GM23338 (cell line): Measurements from ENCODE around the gene SETD1B.

Source experiments
- ETS1 ChIP-seq: IDR thresholded peaks from 2 replicates; pipeline ENCODE4 v1.6.1; 2016; ENCODE audit warnings: antibody characterized with exemption
- EZH2 ChIP-seq: fragments of 200-600 bp; sonication (generic); IDR thresholded peaks from one replicate; pipeline ENCODE4 v1.8.0; 2017; ENCODE audit warnings: antibody characterized with exemption, mild to moderate bottlenecking, low read depth; ENCODE audit not compliant: unreplicated experiment
- EZH2phosphoT487 ChIP-seq: fragments of 200-600 bp; sonication (generic); IDR thresholded peaks from one replicate; pipeline ENCODE4 v1.8.1; 2018; ENCODE audit warnings: antibody characterized with exemption; ENCODE audit not compliant: unreplicated experiment
- JUNB ChIP-seq: IDR thresholded peaks from one replicate; pipeline ENCODE4 v1.6.1; 2016; ENCODE audit warnings: antibody characterized with exemption; ENCODE audit not compliant: unreplicated experiment
- NANOG ChIP-seq: IDR thresholded peaks from 2 replicates; pipeline ENCODE4 v1.6.1; 2016; ENCODE audit warnings: antibody characterized with exemption, borderline replicate concordance
- POLR2AphosphoS5 ChIP-seq: IDR thresholded peaks from 2 replicates; pipeline ENCODE4 v1.6.1; 2016; ENCODE audit warnings: antibody characterized with exemption, low read depth
- TF ChIP-seq, protein P1 (sequence below), 2 experiments: fragments of 200-600 bp in 1 of 2; sonication (generic) in 1 of 2; conservative IDR thresholded peaks; 2 replicates each; pipeline versions ENCODE4 v1.5.1 to v1.6.1; 2016 to 2017; ENCODE audit warnings: antibody characterized with exemption in 2 of 2, low read depth in 2 of 2, mild to moderate bottlenecking in 2 of 2, moderate library complexity in 1 of 2

DNA sequence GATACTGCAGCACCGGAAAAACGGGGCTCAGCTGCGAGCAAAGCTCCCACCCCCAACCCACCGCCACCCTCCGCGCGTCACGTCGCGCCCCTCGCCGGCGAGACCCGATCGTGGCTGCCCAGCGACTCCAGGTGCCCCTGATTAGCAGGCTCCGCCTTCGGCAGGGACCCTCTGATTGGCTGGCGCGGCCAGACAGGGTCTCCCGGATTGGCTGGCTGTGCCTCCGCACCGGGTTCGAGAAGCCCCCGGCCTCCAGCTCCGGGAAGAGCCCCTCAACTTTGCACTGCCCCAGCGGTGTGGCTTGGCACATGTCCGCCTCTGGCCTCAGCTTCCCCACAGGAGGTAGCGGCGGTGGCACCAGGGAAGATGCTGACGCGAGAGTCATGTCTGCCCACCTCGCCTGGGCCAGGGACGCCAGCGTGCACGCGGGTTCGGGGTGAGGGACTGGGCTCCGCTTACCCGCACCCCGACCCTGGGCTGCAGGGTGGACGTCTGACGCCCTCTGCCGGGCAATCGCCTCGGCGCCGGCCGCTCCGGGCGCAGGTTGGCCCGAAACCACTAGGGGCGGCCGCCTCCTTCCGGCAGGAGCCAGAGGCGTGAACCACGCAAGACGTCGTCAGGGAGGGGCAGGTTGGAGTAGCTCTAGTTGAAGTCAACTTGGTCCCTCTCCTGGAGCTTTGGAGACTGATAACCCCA lies 9.8 kb upstream of the SETD1B start:
- TF ChIP-seq EZH2: no peak
- TF ChIP-seq, protein P1, sequence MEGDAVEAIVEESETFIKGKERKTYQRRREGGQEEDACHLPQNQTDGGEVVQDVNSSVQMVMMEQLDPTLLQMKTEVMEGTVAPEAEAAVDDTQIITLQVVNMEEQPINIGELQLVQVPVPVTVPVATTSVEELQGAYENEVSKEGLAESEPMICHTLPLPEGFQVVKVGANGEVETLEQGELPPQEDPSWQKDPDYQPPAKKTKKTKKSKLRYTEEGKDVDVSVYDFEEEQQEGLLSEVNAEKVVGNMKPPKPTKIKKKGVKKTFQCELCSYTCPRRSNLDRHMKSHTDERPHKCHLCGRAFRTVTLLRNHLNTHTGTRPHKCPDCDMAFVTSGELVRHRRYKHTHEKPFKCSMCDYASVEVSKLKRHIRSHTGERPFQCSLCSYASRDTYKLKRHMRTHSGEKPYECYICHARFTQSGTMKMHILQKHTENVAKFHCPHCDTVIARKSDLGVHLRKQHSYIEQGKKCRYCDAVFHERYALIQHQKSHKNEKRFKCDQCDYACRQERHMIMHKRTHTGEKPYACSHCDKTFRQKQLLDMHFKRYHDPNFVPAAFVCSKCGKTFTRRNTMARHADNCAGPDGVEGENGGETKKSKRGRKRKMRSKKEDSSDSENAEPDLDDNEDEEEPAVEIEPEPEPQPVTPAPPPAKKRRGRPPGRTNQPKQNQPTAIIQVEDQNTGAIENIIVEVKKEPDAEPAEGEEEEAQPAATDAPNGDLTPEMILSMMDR (conservative IDR thresholded peaks at IDR 0.05; ENCODE audit: low read depth in 2 of 2): peak; percentile 90 to 98
- TF ChIP-seq JUNB: no peak
- TF ChIP-seq EZH2phosphoT487: no peak
- TF ChIP-seq POLR2AphosphoS5: peak; percentile 71
- TF ChIP-seq ETS1: peak; percentile 42; the same call in 1 of the 2 replicates
- TF ChIP-seq NANOG: no peak
